ENCODE data around the gene DTX3. TPM values are rescaled to one million over a fixed set of nuclear protein-coding genes. Genes with fewer than 3 reads are reported as not detected.
"Not testable (repeated sequence)": the region's sequence is repeated elsewhere in the genome, so short reads cannot be mapped to it uniquely, and the experiment has no call there.

The DTX3 gene
- total RNA-seq, 1 experiment from 2014 or later: 9.6 TPM

- DNase-seq (ENCODE audit: low read depth): no peak
- in situ Hi-C loops (cut with HindIII; ENCODE audit: low pct_unique_long_range_greater_than_20kb, low sequenced_read_pairs): no loop called here
These were observed 10.4 kb downstream of the DTX3 start for GRCh38 chr12:57614948-57615500.

DNA sequence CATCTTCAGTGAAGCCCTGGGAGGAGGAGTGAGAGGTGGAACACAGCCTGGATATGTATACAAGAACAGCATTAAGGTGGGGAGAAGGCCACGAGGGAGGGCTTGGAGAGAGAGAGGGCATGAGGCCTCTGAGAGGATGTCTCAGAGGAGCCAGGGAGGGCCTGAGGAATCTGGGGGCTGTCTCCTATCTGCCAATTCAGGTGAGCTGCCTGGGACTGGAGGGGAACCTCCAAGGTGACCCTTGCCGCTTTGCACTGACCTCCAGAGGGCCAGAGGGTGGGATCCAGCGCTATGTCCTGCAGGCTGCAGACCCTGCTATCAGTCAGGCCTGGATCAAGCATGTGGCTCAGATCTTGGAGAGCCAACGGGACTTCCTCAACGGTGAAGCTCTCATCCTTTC lies 11.0 kb downstream of the DTX3 start:
- in situ Hi-C loops (cut with HindIII; ENCODE audit: low pct_unique_long_range_greater_than_20kb, low sequenced_read_pairs): no loop called here
- DNase-seq (ENCODE audit: low read depth): no peak

- in situ Hi-C loops (cut with HindIII; ENCODE audit: low pct_unique_long_range_greater_than_20kb, low sequenced_read_pairs): no loop called here
- no peak for DNase-seq (ENCODE audit: low read depth)
These were observed 11.9 kb downstream of the DTX3 start for GRCh38 chr12:57616383-57617101.

- no peak for DNase-seq (ENCODE audit: low read depth)
- in situ Hi-C loops (cut with HindIII; ENCODE audit: low pct_unique_long_range_greater_than_20kb, low sequenced_read_pairs): no loop called here
These were observed 13.3 kb downstream of the DTX3 start for GRCh38 chr12:57617942-57618341.

GRCh38 chr12:57618431-57618830 lies 13.8 kb downstream of the DTX3 start:
- DNase-seq (ENCODE audit: low read depth); in situ Hi-C loops (cut with HindIII; ENCODE audit: low pct_unique_long_range_greater_than_20kb, low sequenced_read_pairs): not testable (repeated sequence)

DNA sequence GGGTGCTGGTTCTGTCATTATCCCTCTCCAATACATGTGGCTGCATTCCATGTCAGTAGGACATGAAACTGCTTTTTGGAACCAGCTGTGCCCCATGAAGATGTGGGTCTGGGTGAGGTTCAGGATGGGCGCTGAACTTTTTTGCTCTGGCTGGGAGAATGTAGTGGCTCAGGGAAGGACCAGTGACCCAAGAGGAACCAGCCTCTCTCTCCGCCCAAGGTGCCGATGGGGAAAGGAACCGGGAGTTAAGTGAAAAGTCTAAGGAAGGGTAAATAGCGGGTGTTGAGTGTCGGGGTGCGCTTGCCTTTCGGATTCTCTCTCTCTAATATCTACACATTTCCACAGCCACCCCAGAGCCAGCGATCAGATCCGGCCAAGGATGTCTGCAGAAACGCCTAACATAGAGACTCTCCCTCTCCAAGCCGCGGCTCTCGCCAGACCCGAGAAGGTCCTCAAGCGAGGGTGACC lies 14.4 kb downstream of the DTX3 start:
- DNase-seq (ENCODE audit: low read depth): no peak
- in situ Hi-C loops (cut with HindIII; ENCODE audit: low pct_unique_long_range_greater_than_20kb, low sequenced_read_pairs): no loop called here

DNA sequence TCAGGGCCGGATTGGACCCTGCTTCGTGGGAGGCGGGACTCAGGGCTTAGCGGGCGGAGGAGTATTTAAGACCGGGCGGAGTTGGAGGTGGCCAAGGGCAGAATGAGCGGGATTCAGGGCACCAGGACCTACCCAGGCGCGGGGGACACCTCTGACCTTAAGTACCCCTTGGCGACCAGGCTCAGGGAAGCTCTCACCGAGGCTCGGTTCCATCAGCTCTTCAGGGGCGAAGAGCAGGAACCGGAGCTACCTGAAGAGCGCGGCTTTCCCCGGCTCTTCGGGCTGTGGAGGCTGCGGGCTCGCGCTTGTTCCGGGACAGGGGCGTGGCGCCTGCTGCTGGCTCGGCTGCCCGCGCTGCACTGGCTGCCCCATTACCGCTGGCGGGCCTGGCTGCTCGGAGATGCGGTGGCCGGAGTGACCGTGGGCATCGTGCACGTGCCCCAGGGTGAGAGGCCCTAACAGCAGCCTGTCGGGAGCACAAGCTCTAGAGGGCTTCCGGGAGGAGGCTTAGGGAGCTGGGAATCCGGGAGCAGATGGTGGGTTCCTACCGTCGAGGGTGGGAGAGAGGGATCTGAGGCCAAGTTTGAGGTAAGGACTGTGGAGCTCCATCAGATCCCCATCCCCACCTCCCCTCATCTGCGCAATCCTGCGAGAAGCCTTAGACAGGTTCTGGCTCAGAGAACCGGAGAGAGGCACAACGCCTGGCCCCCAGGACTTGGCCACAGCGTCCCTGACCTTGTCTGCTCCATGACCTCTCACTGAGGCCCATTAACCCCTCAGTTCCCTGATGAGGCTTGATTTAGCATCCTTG lies 15.0 kb downstream of the DTX3 start:
- in situ Hi-C loops (cut with HindIII; ENCODE audit: low pct_unique_long_range_greater_than_20kb, low sequenced_read_pairs): no loop called here
- DNase-seq (ENCODE audit: low read depth): no peak

- no peak for DNase-seq (ENCODE audit: low read depth)
- in situ Hi-C loops (cut with HindIII; ENCODE audit: low pct_unique_long_range_greater_than_20kb, low sequenced_read_pairs): no loop called here
These were observed 15.8 kb downstream of the DTX3 start for GRCh38 chr12:57620245-57620935.

DNA sequence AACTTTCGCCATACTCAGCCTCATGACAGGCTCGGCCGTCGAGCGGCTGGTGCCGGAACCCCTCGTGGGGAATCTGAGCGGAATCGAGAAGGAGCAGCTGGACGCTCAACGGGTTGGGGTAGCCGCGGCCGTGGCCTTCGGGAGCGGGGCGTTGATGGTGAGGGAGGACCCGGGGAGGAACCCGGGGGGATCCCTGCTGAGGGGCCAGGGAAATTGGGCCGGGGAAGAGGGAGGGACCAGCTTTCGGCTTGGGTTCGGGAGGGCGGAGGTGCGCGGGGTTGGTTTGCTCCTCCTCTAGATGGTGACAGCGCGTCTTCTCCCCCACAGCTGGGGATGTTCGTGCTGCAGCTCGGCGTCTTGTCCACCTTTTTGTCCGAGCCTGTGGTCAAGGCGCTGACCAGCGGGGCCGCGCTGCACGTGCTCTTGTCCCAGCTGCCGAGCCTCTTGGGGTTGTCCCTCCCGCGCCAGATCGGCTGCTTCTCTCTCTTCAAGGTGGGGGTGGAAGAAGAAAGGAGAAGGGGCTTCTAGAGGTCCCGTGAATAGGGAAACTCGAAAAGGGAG lies 16.4 kb downstream of the DTX3 start:
- no peak for DNase-seq (ENCODE audit: low read depth)
- in situ Hi-C loops (cut with HindIII; ENCODE audit: low pct_unique_long_range_greater_than_20kb, low sequenced_read_pairs): no loop called here

GRCh38 chr12:57621497-57622292 lies 17.1 kb downstream of the DTX3 start:
- in situ Hi-C loops (cut with HindIII; ENCODE audit: low pct_unique_long_range_greater_than_20kb, low sequenced_read_pairs): no loop called here
- peak; percentile 41 for DNase-seq (ENCODE audit: low read depth)

DNA sequence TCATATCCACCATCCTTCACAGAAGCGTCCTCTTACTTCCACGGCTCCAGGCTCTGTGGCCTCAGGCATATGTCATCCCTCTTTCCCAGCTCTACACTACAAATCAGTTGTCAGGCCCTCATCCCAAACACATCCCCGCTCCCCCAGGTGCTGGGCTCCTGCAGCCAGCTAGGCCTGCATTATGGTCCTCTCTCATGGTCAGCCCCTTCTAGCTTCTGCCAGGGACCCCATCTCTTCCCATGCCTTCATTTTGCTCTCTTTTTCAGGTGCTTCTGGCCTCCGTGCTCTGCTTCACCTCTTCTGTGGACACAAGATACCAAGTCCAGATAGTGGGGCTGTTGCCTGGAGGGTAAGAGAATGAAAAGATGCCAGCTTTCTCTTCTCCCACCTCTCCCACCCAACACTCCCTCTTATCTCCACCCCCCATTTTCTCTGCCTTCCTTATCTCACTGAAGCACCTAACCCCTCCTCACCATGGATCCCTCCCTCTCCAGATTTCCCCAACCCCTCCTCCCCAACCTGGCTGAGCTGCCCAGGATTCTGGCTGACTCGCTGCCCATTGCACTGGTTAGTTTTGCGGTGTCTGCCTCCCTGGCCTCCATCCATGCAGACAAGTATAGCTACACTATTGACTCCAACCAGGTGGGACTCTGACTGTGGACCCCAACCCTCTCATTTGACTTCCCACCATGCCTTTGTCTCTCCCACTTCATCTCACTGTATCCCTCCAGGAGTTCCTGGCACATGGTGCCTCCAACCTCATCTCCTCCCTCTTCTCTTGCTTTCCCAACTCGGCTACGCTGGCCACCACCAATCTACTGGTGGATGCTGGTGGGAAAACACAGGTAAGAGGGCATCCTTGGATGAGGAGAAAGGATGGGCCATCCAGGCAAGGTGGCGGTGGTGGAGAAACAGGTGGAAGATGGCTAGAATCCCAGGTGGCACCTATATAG lies 17.9 kb downstream of the DTX3 start:
- no peak for DNase-seq (ENCODE audit: low read depth)
- in situ Hi-C loops (cut with HindIII; ENCODE audit: low pct_unique_long_range_greater_than_20kb, low sequenced_read_pairs): no loop called here

- in situ Hi-C loops (cut with HindIII; ENCODE audit: low pct_unique_long_range_greater_than_20kb, low sequenced_read_pairs): no loop called here
- DNase-seq (ENCODE audit: low read depth): no peak
These were observed 18.8 kb downstream of the DTX3 start for GRCh38 chr12:57623385-57623784.

DNA sequence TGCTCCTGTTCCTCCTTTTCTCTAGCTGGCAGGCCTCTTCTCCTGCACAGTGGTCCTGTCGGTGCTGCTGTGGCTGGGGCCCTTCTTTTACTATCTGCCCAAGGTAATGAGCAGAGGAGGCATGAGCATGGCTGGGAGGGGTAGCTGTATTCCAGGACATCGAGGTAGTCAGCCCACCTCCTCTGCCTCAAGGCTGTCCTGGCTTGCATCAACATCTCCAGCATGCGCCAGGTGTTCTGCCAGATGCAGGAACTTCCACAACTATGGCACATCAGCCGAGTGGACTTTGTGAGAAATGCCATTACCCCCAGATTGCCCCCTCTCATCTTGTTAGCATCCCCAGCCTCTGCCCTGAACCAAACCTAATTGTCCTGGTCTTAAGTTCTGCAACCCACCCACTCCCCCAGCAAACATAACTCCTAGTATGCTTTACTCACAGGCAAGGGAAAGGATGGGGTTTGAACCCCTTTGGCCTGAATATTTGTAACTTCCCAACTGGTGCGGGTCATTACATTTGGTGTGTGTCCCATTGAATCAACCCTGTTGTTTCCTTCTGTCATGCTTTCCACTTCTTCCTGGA lies 19.3 kb downstream of the DTX3 start:
- in situ Hi-C loops (cut with HindIII; ENCODE audit: low pct_unique_long_range_greater_than_20kb, low sequenced_read_pairs): no loop called here
- no peak for DNase-seq (ENCODE audit: low read depth)

- no peak for DNase-seq (ENCODE audit: low read depth)
- in situ Hi-C loops (cut with HindIII; ENCODE audit: low pct_unique_long_range_greater_than_20kb, low sequenced_read_pairs): no loop called here
These were observed 20.0 kb downstream of the DTX3 start for GRCh38 chr12:57624441-57625220.

DNA sequence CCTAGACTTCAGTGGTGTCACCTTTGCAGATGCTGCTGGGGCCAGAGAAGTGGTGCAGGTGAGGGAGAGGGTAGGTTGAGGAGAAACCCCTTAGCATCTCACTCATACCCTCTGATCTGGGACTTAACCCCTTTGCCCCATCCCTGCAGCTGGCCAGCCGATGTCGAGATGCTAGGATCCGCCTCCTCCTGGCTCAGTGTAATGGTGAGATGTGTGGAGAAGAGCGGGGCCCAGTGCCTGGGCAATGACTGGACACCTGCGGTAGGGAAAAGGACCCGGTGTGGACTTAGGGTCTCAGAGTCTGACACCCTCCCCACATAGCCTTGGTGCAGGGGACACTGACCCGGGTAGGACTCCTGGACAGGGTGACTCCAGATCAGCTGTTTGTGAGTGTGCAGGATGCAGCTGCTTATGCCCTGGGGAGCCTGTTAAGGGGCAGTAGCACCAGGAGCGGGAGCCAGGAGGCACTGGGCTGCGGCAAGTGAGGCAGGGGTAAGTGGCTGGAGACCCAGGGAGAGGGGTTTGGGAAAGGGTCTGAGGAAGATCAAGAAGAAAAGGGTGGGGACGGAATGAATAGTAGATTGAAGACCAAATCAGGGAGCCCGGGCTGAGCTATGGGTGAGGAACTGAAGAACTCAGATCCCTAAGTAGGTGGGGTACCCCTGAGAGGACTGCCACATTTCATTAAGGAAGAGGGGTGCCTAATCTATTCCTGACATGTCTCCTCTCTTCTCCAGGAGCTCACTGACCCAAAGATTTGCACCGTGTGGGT lies 20.8 kb downstream of the DTX3 start:
- in situ Hi-C loops (cut with HindIII; ENCODE audit: low pct_unique_long_range_greater_than_20kb, low sequenced_read_pairs): no loop called here
- DNase-seq (ENCODE audit: low read depth): no peak

All from Caki2 (cell line).